CD4-positive, alpha-beta T cell (primary cell): ENCODE results near the gene LTBP2. TPM values are rescaled to one million over a fixed set of nuclear protein-coding genes. Genes with fewer than 3 reads are reported as not detected.

Experiments
- ATAC-seq: fragments of 200-7000 bp; cut with Tn5 transposase; one replicate; pipeline ENCODE4 v1.10.0; 2022; ENCODE audit warnings: mild to moderate bottlenecking; ENCODE audit not compliant: poor library complexity
- CTCF ChIA-PET: fragments of 350-600 bp; sonication (Branson Sonifier 250); formaldehyde crosslinking; loops from one replicate; lab custom pipeline; 2021; ENCODE audit warnings: antibody characterized with exemption, inconsistent platforms; lab: Charles Lee
- POLR2A ChIA-PET: fragments of 350-600 bp; sonication (Branson Sonifier 250); formaldehyde crosslinking; loops from one replicate; lab custom pipeline; 2021; ENCODE audit warnings: antibody characterized with exemption, inconsistent platforms; lab: Charles Lee
- DNase-seq, 14 experiments: peaks; one replicate each; pipeline ENCODE4 v3.0.0-alpha.2; 2013 to 2020; ENCODE audit warnings: mixed read lengths in 2 of 14
- H3K27ac ChIP-seq, 2 donors: one replicate each; pipeline versions ENCODE4 v1.5.1 to v1.7.0; 2013; ENCODE audit warnings: low read length in 2 of 2, low read depth in 1 of 2, mild to moderate bottlenecking in 1 of 2
- H3K27me3 ChIP-seq, 2 experiments: 1 replicate in 1 of 2; 2 replicates in 1 of 2; pipeline versions ENCODE4 v1.6.1 to v1.7.0; 2013; ENCODE audit warnings: low read length in 2 of 2, control low read depth in 1 of 2, mild to moderate bottlenecking in 1 of 2, moderate library complexity in 1 of 2; ENCODE audit not compliant: insufficient read depth in 2 of 2, control insufficient read depth in 1 of 2
- H3K36me3 ChIP-seq: one replicate; pipeline ENCODE4 v1.6.1; 2013; ENCODE audit warnings: low read length, control low read depth; ENCODE audit not compliant: insufficient read depth
- H3K4me1 ChIP-seq: one replicate; pipeline ENCODE4 v1.6.1; 2013; ENCODE audit warnings: low read length, control low read depth; ENCODE audit not compliant: insufficient read depth
- H3K4me3 ChIP-seq: one replicate; pipeline ENCODE4 v1.5.1; 2013; ENCODE audit warnings: mild to moderate bottlenecking, low read length, moderate library complexity
- H3K9me3 ChIP-seq, 2 experiments: 1 replicate in 1 of 2; 2 replicates in 1 of 2; pipeline versions ENCODE4 v1.6.1 to v1.7.0; 2013; ENCODE audit warnings: low read length in 2 of 2, mild to moderate bottlenecking in 2 of 2, control low read depth in 1 of 2, moderate library complexity in 1 of 2; ENCODE audit not compliant: control insufficient read depth in 1 of 2, insufficient read depth in 1 of 2
- H3K27ac Mint-ChIP-seq: one replicate; pipeline ENCODE4 v1.8.0; 2020; ENCODE audit warnings: mixed read lengths
- H3K27me3 Mint-ChIP-seq: one replicate; pipeline ENCODE4 v1.8.0; 2021; ENCODE audit warnings: mixed read lengths
- H3K36me3 Mint-ChIP-seq: one replicate; pipeline ENCODE4 v1.8.0; 2021; ENCODE audit warnings: low read depth, mixed read lengths
- H3K4me1 Mint-ChIP-seq: one replicate; pipeline ENCODE4 v1.8.0; 2021; ENCODE audit warnings: low read depth, mixed read lengths
- H3K4me3 Mint-ChIP-seq: one replicate; pipeline ENCODE4 v1.8.0; 2020; ENCODE audit warnings: mild to moderate bottlenecking, mixed read lengths
- H3K9me3 Mint-ChIP-seq: one replicate; pipeline ENCODE4 v1.8.0; 2020; ENCODE audit warnings: mixed read lengths
- intact Hi-C, 2 experiments: fragments of 100-400 bp; cut with DNase I in 1 of 2; cut with micrococcal nuclease in 1 of 2; formaldehyde crosslinking; loops; one replicate each; pipeline versions ENCODE4 v1.15.1 to v1.9.0; 2023 to 2025; cut with DNase I, micrococcal nuclease
- total RNA-seq, 174 experiments: library from RNA in 2 of 174; stranded (reverse) in 2 of 174; gene quantifications; one replicate each; pipeline ENCODE4 v1.2.3 and lab custom pipeline; 2021 to 2026
- TF ChIP-seq, protein P1 (sequence below): fragments of 200-600 bp; IDR thresholded peaks from one replicate; pipeline ENCODE4 v1.8.0; 2022; ENCODE audit warnings: antibody characterized with exemption, mild to moderate bottlenecking

The LTBP2 gene
- total RNA-seq, 2 experiments from 2014 or later = 0.45 to 0.47 TPM

DNA sequence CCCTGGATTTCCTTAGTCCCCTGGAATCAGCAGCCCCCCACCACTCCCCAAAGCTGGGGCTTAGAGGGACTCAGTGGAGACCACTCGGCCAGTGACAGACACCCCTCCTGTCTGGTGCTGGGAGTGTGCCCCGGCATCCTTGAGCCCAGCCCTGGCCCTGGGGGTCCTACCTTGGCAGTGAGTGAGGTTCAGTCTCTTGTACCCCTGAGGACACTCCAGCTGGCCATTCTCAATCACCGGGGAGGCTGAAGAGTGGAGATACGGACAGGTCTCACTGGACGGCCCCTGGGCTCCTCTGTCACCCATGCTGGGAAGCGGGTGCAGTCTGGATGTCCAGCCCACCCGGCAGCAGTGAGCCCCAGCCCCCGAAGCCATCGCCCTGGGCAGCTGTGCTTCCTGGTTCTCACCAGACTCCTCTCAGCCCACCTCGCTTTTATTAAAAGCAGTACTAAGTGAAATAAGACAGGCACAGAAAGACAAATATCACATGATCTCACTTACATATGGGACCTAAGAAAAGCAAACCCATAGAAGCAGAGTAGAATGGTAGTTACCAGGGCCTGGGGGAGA, 76.2 kb downstream of the LTBP2 start:
- ATAC-seq = no peak

DNA sequence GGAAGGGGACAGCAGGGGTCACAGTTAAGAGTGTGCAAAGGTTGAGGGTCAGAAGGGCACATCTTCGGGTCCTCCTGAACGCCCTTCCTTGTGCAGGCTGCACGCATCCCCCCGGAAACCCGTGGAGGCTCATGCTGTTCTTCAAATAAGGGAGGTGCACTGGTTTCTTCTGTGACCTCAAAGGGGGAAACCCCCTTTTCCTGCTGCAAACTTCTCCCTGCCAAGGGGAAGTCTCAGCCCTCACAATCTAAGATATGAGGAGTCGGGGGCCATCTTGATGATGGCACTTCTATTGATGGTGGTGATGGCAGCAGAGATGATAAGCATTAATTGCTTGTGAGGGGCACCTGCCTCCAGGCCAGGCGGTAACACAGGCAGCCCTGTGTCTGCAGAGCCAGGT, 78.5 kb downstream of the LTBP2 start:
- TF ChIP-seq, protein P1, sequence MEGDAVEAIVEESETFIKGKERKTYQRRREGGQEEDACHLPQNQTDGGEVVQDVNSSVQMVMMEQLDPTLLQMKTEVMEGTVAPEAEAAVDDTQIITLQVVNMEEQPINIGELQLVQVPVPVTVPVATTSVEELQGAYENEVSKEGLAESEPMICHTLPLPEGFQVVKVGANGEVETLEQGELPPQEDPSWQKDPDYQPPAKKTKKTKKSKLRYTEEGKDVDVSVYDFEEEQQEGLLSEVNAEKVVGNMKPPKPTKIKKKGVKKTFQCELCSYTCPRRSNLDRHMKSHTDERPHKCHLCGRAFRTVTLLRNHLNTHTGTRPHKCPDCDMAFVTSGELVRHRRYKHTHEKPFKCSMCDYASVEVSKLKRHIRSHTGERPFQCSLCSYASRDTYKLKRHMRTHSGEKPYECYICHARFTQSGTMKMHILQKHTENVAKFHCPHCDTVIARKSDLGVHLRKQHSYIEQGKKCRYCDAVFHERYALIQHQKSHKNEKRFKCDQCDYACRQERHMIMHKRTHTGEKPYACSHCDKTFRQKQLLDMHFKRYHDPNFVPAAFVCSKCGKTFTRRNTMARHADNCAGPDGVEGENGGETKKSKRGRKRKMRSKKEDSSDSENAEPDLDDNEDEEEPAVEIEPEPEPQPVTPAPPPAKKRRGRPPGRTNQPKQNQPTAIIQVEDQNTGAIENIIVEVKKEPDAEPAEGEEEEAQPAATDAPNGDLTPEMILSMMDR = no peak
- Mint-ChIP-seq H3K27me3 (no peaks in the 10 kb centered on the region), H3K9me3 (no peaks in the 10 kb centered on the region), H3K27ac (no peak overlapping the region), H3K4me1 (no peaks in the 10 kb centered on the region), H3K4me3 (no peak overlapping the region), H3K36me3 (no peaks in the 10 kb centered on the region)
- Histone ChIP-seq H3K9me3 (no peaks in the 10 kb centered on the region), H3K4me1 (no peaks in the 10 kb centered on the region), H3K27me3 (peaks cover 0 to 2% of the 10 kb centered on the region in 2 experiments), H3K4me3 (no peak overlapping the region), H3K27ac (no peak overlapping the region), H3K36me3 (no peaks in the 10 kb centered on the region)
- no peak for ATAC-seq
- CTCF ChIA-PET = no interaction called here
- peak in 1 of 14 experiments; percentile 11 for DNase-seq
- POLR2A ChIA-PET = no interaction called here
- intact Hi-C loops = no loop called here

More for the DNA sequence above, 76.2 kb downstream of the LTBP2 start:
- Mint-ChIP-seq H3K9me3 (no peaks in the 10 kb centered on the region), H3K27ac (no peak overlapping the region), H3K27me3 (no peaks in the 10 kb centered on the region), H3K4me1 (no peaks in the 10 kb centered on the region), H3K36me3 (no peaks in the 10 kb centered on the region), H3K4me3 (no peak overlapping the region)
- H3K36me3 ChIP-seq = no peaks in the 10 kb centered on the region
- H3K27me3 ChIP-seq = no peaks in the 10 kb centered on the region
- H3K27ac ChIP-seq = no peak overlapping the region
- H3K9me3 ChIP-seq = no peaks in the 10 kb centered on the region
- DNase-seq = no peak
- H3K4me3 ChIP-seq = no peak overlapping the region
- intact Hi-C loops = no loop called here
- TF ChIP-seq, protein P1 = no peak
- CTCF ChIA-PET = no interaction called here
- H3K4me1 ChIP-seq = no peaks in the 10 kb centered on the region
- POLR2A ChIA-PET = no interaction called here

DNA sequence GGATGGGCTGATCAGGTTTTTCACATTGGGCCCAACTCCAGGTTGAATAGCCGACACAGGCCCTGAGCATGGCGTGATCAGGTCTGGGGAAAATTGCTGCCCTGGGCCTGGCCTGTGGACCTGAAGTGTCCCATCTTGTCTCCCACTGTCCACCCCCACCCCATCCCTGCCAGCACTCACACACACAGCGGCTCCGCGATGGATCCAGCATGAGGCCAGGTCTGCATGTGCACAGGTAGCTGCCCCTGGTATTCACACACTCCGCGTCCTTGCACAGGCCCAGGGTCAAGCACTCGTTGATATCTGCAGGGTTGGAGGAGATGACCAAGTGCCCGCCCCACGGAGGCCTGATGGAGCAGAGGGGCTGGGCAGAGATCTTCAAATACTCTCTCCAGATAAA, 79.8 kb downstream of the LTBP2 start:
- H3K9me3 ChIP-seq = peaks cover 0 to 3% of the 10 kb centered on the region in 2 experiments
- TF ChIP-seq, protein P1 = no peak
- no peak overlapping the region for H3K27ac ChIP-seq
- DNase-seq (no peak), ATAC-seq (no peak)
- H3K4me3 ChIP-seq = no peak overlapping the region
- intact Hi-C loops = no loop called here
- H3K9me3 Mint-ChIP-seq = no peaks in the 10 kb centered on the region
- no peaks in the 10 kb centered on the region for H3K4me1 Mint-ChIP-seq
- no peaks in the 10 kb centered on the region for H3K36me3 ChIP-seq
- CTCF ChIA-PET = no interaction called here
- H3K4me1 ChIP-seq = no peaks in the 10 kb centered on the region
- H3K27ac Mint-ChIP-seq = no peak overlapping the region
- no peak overlapping the region for H3K4me3 Mint-ChIP-seq
- no peaks in the 10 kb centered on the region for H3K36me3 Mint-ChIP-seq
- no peaks in the 10 kb centered on the region for H3K27me3 Mint-ChIP-seq
- H3K27me3 ChIP-seq = peaks cover 0 to 2% of the 10 kb centered on the region in 2 experiments
- POLR2A ChIA-PET = interaction anchor here (0.6 kb wide), 1 partner anchor 49 kb away, joined by 3 read pairs; no protein-coding TSS in a partner anchor
